ENCODE data around the gene WRAP73.
"Not testable (repeated sequence)": the region's sequence is repeated elsewhere in the genome, so short reads cannot be mapped to it uniquely, and the experiment has no call there.

The WRAP73 gene

DNA sequence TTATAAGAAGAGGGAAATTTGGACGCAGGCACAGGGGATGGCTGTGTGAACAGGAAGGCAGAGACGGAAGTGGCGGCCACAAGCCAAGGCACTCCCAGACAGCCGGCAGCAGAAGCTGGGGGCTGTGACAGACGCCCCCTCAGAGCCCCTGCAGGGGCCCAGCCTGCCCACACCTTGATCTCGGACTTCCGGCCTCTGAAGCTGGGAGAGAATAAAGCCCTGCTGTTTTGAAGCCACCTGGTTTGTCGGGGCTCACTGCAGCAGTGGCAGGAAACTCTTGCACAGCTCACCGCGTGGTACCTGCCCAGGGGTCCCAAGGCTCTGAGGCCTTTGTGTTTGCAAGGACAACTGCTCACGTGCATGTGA lies 52.3 kb downstream of the WRAP73 start:
- DNase-seq (ENCODE audit: low read depth in 3 of 3) = no peak

DNA sequence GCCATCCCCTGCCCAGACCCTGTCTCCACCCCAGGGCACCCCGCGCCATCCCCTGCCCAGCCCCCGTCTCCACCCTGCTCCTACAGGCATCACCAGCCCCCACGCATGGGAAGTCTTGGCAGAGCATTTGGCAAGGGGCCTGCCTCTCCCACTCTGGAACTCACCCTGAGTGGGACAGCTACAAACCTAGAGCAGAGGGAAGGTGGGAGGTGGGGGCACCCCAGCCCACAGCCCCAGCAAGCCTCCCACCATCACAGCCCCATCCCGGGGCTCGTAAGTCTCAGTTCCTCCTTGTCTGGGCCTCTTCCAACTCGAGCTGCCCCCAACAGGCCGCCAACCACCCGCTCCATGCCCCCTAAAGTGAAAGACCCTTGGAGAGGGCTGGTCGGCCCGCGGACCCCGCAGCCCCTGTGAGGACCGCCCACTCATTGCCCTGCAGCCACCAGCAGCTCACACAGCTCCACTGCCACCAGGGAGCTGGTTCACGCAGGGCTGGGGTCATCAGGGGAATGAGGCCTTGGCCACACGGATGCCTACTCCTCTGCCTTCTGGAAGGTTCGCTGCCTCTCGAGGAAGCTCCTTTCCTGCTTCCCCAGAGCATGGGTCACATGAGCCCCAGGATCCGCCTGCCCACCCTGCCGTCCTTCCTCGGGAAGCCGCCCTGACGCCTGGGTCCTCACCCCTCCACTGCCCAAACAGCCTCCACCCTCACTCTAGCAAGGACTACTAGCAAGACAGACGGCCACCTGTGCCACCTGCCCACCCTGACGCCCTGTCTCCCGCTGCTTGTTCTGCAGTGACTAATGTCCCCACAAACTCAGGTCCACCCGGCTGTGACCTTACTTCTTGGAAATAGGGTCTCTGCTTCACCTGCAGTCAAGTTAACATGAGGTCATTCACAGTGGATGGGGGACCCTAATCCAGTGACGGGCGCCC lies 53.0 kb downstream of the WRAP73 start:
- no peak for DNase-seq (ENCODE audit: low read depth in 3 of 3)

DNA sequence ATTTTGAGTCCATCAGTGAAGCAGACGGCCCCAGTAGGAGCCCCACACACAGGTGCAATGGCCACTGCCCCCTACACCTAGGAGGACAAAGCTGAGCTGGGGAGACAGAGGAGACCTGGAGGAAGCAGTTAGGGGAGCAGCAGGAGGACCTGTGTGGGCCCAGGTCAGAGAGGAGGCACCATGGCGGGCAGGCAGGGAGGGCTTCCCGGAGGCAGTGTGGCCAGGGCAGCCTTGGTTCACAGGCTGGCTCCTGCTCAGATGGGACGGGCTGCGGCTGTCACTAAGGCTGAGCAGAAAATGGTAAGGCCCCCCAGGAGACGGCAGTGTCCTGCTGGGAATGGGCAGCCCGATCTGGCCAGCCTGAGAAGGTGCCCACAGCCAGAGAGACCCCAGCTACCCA lies 54.0 kb downstream of the WRAP73 start:
- DNase-seq (ENCODE audit: low read depth in 3 of 3) = no peak

DNA sequence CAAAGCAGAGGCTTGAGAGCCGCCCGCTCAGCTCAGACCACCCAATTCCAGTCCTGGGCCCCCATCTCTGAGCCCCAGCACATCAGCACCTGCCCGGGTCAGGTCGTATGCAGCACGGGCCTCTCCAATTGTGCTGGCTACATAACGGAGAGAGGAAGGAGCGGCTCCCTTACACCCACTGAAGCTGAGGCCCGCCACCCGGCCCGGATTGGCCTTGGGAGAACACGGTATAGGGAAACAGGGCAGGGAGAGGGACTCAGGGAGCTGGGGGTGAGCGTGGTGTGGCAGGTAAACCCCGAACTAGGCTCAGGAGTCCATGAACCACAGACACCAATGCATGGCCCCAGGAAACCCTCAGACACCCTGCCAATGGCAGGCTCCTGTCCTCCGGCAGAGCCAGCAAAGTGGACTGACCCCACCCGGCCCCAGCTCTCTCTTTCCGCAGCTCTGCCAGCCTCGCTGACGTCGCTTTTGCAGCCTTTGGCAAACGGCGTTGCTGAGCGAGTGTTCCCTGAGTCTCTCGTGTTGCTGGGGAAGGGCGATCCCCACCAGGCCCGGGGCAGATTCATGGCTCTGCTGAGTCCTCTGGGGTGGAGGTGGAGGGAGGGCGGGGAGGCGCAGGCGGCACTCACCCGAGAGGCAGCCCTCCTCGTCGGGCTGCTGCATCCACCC lies 55.1 kb downstream of the WRAP73 start:
- DNase-seq (ENCODE audit: low read depth in 3 of 3) = no peak

DNA sequence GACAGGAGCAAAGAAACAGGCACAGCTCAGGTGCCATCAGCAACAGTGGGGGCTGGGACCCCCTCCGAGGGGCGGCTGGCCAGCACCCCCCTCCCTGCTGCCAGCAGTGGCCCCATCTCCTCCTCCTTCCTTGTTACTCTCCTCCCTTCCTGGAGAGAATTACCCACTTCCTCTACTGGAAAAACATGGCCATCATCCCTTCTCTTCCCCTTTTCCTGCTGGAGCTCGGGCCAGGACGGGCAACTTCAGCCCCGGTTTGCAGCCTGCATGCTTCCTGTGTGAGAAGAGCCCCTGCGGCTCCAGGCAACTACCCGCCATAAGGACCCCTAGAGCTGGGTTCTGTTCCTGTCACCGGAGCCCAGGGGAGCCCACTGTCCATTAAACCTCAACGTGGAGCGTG lies 56.2 kb downstream of the WRAP73 start:
- DNase-seq (ENCODE audit: low read depth in 3 of 3) = no peak

DNA sequence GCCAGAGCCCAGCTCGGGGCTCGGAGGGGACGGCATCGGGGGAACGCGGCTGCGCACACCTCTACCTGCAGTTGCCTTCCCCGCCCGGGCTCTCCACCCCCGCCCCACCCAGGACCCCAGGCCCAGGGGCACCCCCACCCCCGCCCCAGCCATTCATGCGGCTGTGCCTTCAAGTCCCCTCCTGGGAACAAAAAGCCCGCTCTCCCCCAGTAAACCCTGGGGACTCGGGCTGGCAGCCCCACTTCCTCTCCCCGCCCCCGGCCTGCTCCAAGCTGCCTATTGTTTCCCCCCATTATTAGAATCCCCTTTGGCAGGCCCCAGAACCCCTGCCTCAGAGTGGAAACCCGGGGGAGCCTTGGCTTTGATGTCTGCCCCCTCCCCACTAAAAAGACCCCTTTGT lies 56.6 kb downstream of the WRAP73 start:
- no peak for DNase-seq (ENCODE audit: low read depth in 3 of 3)

DNA sequence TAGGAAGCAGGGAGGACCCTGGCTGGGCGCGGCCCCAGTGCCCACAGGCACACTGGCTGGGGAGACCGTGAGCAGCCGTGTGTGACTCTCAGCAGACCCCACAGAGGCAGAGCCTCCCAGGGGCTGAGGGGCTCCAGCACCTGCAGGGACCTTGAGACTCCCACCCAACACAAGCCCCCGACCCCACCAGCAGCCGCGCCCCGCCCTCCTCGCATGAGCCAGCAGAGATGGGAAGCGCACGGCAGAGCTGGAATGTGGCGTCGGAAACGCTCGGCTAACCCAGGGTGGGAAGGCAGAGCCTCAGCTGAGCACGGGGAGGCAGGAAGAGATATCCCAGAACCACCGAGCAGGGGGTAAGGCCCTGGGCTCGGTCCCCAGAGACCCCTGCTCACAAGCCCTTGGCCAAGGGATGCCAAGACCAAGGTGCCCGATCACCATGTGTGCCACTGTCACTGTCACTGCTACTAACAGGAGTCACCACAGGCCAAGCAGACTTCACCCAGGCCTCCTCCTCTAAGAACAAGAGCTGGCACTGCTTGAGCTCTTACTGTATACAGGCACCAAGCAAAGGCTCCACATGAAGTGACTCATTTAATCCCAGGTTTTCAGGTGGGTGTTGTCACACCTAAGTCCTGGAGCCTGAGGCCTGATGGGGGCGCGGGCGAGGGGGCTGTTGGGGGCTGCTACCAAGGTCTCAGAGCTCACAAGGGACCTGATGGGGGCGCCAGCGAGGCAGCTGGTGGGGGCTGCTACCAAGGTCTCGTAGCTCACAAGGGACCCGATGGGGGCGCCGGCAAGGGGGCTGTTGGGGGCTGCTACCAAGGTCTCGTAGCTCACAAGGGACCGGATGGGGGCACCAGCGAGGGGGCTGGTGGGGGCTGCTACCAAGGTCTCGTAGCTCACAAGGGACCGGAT lies 58.7 kb downstream of the WRAP73 start:
- DNase-seq (ENCODE audit: low read depth in 3 of 3) = no peak

DNA sequence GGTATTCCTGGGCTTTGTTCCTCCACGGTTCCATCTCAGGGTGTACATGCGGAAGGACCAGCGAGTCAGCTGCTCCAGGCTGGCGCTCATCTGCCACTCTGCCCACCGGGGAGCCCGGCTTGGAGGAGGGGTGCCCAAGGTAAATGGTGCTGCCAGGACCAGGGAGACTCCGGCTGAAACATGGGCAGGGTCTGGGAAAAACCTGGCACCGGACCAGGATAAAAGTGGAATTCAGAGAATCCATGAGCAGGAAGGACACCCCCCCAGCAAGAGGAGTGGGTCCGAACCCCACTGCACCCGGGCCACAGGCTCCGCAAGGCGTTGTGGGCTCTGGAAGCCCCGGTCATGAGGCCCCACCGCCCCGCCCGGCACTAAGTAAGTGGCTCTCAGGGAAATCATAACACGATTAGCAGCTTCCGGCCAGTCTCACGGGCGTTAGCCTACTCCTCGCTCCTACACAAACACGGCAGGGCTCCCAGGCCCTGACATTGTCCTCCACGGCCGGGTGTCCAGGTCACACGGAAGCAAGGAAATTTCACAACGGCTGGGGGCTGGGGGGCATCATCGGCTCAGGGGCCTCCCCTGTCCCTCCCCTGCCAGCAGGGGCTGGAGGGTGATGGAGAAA lies 59.7 kb downstream of the WRAP73 start:
- DNase-seq (ENCODE audit: low read depth in 3 of 3) = no peak

DNA sequence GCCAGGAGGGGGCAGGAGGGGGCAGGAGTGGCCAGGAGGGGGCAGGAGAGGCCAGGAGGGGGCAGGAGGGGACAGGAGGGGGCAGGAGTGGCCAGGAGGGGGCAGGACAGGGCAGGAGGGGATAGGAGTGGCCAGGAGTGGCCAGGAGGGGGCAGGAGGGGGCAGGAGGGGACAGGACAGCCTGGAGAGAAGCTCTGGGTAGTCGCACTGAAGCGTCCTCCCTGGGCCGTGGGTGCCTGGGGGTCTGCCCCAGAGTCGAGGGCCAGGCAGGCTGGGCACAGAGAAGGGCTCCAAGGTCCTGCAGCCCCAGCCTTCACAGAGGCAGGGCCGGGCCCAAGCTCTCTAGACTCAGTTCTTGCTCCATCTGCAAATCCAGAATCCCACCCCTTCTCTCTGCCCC lies 61.5 kb downstream of the WRAP73 start:
- no peak for DNase-seq (ENCODE audit: low read depth in 3 of 3)

DNA sequence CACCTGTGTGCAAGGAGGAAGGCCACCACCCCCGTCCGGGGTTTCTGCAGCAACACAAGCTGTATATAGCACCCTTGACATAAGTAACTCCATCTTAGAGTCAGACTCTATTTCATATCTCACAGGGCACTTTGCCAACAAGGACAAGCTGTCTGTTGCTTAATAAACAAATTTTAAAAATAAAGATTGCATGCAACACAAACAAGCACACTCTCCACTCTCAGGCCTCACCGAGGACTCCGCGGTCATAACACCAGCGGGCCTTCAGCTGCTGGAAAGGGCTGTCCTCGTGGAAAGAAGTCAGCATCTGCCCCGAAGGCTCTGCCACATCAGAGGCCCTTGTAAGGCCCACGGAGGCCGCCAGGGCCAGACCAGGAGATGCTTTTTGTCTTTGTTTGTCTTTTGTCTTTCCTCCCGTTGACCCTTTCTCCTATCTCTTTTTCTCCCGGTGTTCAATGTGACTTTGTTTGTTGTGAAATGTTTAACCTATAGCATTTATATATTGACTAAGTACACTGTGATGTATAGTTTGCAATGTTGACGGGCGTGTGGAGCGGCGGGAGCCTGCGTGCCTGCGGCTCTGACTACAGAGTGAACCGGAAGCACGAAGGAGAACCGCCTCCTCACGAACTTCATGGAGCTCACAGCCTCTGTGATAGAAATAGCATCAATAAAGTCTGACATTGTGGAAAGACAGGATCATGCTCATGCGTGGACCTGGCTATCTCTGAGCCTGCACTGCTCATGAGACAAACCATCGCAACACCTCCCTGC lies 62.7 kb downstream of the WRAP73 start:
- DNase-seq (ENCODE audit: low read depth in 3 of 3) = no peak

DNA sequence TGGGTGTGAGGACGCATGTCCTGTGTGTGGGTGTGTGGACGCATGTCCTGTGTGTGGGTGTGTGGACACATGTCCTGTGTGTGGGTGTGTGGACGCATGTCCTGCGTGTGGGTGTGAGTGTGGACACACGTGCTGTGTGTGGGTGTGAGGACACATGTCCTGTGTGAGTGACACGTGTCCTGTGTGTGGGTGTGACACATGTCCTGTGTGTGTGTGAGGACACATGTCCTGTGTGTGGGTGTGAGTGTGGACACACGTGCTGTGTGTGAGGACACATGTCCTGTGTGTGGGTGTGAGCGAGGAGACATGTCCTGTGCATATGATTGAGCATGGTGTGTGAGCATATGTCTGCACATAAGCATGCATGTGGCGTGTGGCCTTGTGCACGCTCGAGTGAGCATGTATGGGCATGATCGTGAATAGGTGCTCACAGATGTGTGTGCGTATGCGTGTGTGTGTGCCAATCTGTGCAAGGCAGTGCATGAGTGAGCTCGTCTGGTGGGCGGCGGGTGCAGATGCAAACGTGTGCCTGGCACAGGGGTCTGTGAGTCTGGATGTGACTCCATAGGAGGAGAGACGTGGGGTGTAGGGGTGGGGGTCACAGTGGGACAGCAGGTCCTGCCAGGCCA lies 63.8 kb downstream of the WRAP73 start:
- DNase-seq (ENCODE audit: low read depth in 3 of 3) = no peak

DNA sequence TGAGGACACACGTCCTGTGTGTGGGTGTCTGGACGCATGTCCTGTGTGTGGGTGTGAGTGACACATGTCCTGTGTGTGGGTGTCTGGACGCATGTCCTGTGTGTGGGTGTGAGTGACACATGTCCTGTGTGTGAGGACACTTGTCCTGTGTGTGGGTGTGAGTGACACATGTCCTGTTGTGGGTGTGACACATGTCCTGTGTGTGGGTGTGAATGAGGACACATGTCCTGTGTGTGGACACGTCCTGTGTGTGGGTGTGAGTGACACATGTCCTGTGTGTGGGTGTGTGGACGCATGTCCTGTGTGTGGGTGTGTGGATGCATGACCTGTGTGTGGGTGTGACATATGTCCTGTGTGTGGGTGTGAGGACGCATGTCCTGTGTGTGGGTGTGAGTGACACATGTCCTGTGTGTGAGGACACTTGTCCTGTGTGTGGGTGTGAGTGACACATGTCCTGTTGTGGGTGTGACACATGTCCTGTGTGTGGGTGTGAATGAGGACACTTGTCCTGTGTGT lies 64.5 kb downstream of the WRAP73 start:
- not testable (repeated sequence) for DNase-seq (ENCODE audit: low read depth in 3 of 3)

DNA sequence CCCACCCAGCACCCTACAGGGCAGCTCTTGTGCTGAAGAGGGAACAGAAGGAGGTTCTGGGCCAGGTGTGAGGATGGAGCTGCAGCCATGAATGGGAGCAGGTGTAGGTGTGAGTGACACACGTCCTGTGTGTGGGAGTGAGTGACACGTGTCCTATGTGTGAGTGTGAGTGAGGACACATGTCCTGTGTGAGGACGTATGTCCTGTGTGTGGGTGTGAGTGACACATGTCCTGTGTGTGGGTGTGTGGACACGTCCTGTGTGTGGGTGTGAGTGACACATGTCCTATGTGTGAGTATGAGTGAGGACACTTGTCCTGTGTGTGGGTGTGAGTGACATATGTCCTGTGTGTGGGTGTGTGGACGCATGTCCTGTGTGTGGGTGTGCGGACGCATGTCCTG lies 65.0 kb downstream of the WRAP73 start:
- DNase-seq (ENCODE audit: low read depth in 3 of 3) = peak in 2 of 3 experiments; percentile 7 to 22

DNA sequence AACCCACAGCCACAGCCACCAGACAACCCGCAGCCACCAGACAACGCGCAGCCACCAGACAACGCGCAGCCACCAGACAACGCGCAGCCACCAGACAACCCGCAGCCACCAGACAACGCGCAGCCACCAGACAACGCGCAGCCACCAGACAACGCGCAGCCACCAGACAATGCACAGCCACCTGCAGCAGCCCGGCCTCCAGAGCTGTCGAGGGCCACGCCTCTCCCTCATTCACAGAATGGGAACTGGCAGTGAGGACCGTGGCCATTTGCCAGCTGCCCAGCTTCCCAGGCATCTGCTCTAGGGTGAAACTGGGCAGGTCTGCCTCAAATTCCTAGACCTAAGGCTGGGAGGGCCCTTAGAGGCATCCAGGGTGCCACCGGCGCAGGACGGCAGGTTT lies 66.2 kb downstream of the WRAP73 start:
- not testable (repeated sequence) for DNase-seq (ENCODE audit: low read depth in 3 of 3)

DNA sequence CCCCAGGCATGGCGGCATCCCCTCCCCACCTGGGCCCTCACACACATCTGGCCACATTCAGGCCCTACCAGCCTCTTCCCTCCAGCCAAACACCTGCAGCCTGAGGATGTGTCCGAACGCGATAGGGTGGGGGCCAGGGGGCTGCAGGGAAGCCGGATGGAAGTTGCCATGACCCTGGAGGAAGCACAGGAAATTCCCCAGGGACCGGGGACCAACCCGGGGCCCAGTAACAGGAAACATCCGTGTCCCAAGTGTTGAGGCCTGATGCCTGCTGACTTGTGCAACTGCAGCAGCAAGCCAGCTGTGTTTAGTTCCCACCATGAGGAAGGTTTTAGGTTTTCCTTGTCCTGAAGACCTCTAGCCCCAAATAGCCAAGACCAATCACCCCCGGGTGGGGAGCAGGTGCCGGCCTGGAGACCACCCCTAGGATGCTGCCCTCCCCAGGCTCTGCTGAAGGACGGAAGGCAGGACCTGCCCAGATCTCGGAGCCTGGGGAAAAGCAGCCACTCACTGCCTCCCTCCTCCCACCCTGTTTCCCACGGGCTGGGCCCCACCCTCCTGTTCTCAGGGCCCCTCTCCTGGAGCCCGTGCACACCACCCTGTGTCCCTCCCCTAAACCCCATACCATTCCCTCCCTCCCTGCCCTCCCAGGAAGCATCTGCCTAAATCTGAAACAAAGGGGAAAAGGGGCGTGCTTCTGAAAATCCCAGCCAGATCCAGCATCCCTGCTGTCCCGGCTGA lies 68.4 kb downstream of the WRAP73 start:
- DNase-seq (ENCODE audit: low read depth in 3 of 3) = no peak

Data from stimulated activated CD4-positive, alpha-beta T cell treated with anti-CD3 and anti-CD28 coated beads, TNF-alpha, amount 100 ng/mL, for 24 hours (primary cell).